Measurements from ENCODE around the gene DAZL.

Gene DAZL

GRCh38 chr3:16589867-16590624, 15.2 kb downstream of the DAZL start:
- no peak for DNase-seq

GRCh38 chr3:16589120-16589519, 16.1 kb downstream of the DAZL start:
- no peak for DNase-seq

- DNase-seq: no peak
Observed at GRCh38 chr3:16587681-16588060, 17.6 kb downstream of the DAZL start.

- no peak for DNase-seq
Observed at GRCh38 chr3:16587047-16587680, 18.1 kb downstream of the DAZL start.

GRCh38 chr3:16584880-16585279, 20.3 kb downstream of the DAZL start:
- DNase-seq: no peak

GRCh38 chr3:16583551-16583950, 21.7 kb downstream of the DAZL start:
- DNase-seq: no peak

- no peak for DNase-seq
Observed at GRCh38 chr3:16570113-16570512, 35.1 kb downstream of the DAZL start.

GRCh38 chr3:16568532-16568931, 36.7 kb downstream of the DAZL start:
- no peak for DNase-seq

- DNase-seq: no peak
Observed at GRCh38 chr3:16568115-16568514, 37.1 kb downstream of the DAZL start.

- DNase-seq: no peak
Observed at GRCh38 chr3:16559653-16560365, 45.4 kb downstream of the DAZL start.

- no peak for DNase-seq
Observed at GRCh38 chr3:16554126-16554525, 51.1 kb downstream of the DAZL start.

GRCh38 chr3:16552757-16553156, 52.5 kb downstream of the DAZL start:
- DNase-seq: no peak

- DNase-seq: no peak
Observed at GRCh38 chr3:16551342-16551976, 53.8 kb downstream of the DAZL start.

- peak; percentile 92 for DNase-seq
Observed at GRCh38 chr3:16550676-16551341, 54.4 kb downstream of the DAZL start.

GRCh38 chr3:16550305-16550675, 54.9 kb downstream of the DAZL start:
- DNase-seq: no peak

GRCh38 chr3:16548721-16549120, 56.5 kb downstream of the DAZL start:
- DNase-seq: peak; percentile 30

GRCh38 chr3:16547561-16548357, 57.5 kb downstream of the DAZL start:
- peak; percentile 62 for DNase-seq

GRCh38 chr3:16546186-16547010, 58.8 kb downstream of the DAZL start:
- DNase-seq: peak; percentile 71

GRCh38 chr3:16545413-16546185, 59.6 kb downstream of the DAZL start:
- no peak for DNase-seq

GRCh38 chr3:16543242-16543864, 61.9 kb downstream of the DAZL start:
- DNase-seq: no peak

All from suppressor macrophage treated with lipopolysaccharide for 4 hours (primary cell).